SU-DHL-6 (cell line): ENCODE data around the gene AJM1.
"Not testable (repeated sequence)": the region's sequence is repeated elsewhere in the genome, so short reads cannot be mapped to it uniquely, and the experiment has no call there.

Experiments used
- H2AFZ ChIP-seq: fragments of 200-600 bp; sonication (generic); 2 replicates; pipeline ENCODE4 v1.6.1; 2014; ENCODE audit warnings: low read depth, mild to moderate bottlenecking, moderate library complexity, mixed read lengths, antibody characterized with exemption, low read length; ENCODE audit not compliant: severe bottlenecking
- H3F3A ChIP-seq: fragments of 200-600 bp; shearing (Covaris generic); 2 replicates; pipeline ENCODE4 v1.6.0; 2016; ENCODE audit warnings: antibody characterized with exemption, mild to moderate bottlenecking; ENCODE audit not compliant: insufficient read depth
- H3K27ac ChIP-seq: fragments of 200-600 bp; sonication (generic); 2 replicates; pipeline ENCODE4 v1.5.1; 2016; ENCODE audit warnings: low read depth, mild to moderate bottlenecking, low read length, moderate library complexity, mixed read lengths
- H3K27me3 ChIP-seq: fragments of 200-600 bp; sonication (generic), shearing (Covaris generic); 2 replicates; pipeline ENCODE4 v1.6.0; 2014; ENCODE audit warnings: mild to moderate bottlenecking, low read length
- H3K36me3 ChIP-seq: fragments of 200-600 bp; sonication (generic); 2 replicates; pipeline ENCODE4 v1.6.1; 2014; ENCODE audit warnings: mild to moderate bottlenecking, low read length, mixed read lengths
- H3K4me2 ChIP-seq: fragments of 300-600, 200-600 bp; shearing (Covaris generic), sonication (generic); 2 replicates; pipeline ENCODE4 v1.6.0; 2014; ENCODE audit warnings: low read length, low read depth, mild to moderate bottlenecking; ENCODE audit not compliant: poor library complexity, severe bottlenecking
- H3K4me3 ChIP-seq: fragments of 200-600 bp; sonication (generic); 2 replicates; pipeline ENCODE4 v1.5.1; 2014; ENCODE audit warnings: antibody characterized with exemption, low read length, mild to moderate bottlenecking, mixed read lengths; ENCODE audit not compliant: insufficient read depth, poor library complexity, severe bottlenecking
- H3K79me2 ChIP-seq: fragments of 200-600 bp; sonication (generic); 2 replicates; pipeline ENCODE4 v1.6.1; 2014; ENCODE audit warnings: mild to moderate bottlenecking, low read length, moderate library complexity; ENCODE audit not compliant: insufficient read depth
- H3K9ac ChIP-seq: fragments of 200-600 bp; sonication (generic); 2 replicates; pipeline ENCODE4 v1.7.0; 2014; ENCODE audit warnings: mild to moderate bottlenecking, low read length
- H3K9me2 ChIP-seq: fragments of 200-600 bp; sonication (generic); replicated peaks from 2 replicates; pipeline ENCODE4 v1.6.1; 2014; ENCODE audit warnings: low read length; ENCODE audit not compliant: insufficient read depth
- H3K9me3 ChIP-seq: fragments of 200-600 bp; sonication (generic); 2 replicates; pipeline ENCODE4 v1.6.1; 2014; ENCODE audit warnings: low read length, mixed read lengths; ENCODE audit not compliant: insufficient read depth
- H4K20me1 ChIP-seq: fragments of 200-600 bp; sonication (generic); 2 replicates; pipeline ENCODE4 v1.6.1; 2014; ENCODE audit warnings: low read depth, mild to moderate bottlenecking, antibody characterized with exemption, low read length, moderate library complexity, mixed read lengths
- EZH2phosphoT487 ChIP-seq: fragments of 200-600 bp; sonication (generic), shearing (Covaris generic); conservative IDR thresholded peaks from 2 replicates; pipeline ENCODE4 v1.6.1; 2018; ENCODE audit warnings: mild to moderate bottlenecking, antibody characterized with exemption, low read length, moderate library complexity, mixed read lengths
- TF ChIP-seq, protein P1 (sequence below): fragments of 200-600 bp; sonication (generic); IDR thresholded peaks from one replicate; pipeline ENCODE4 v1.5.1; 2017; ENCODE audit warnings: antibody characterized with exemption, mild to moderate bottlenecking, low read length, moderate library complexity; ENCODE audit not compliant: insufficient read depth, poor library complexity, severe bottlenecking

The AJM1 gene

GRCh38 chr9:136799079-136799853, 43.0 kb upstream of the AJM1 start:
- no peaks in the 10 kb centered on the region for H3K79me2 ChIP-seq
- no peaks in the 10 kb centered on the region for H3K9me2 ChIP-seq
- no peak overlapping the region for H3K27ac ChIP-seq
- H3K4me2 ChIP-seq = peak overlapping the region; percentile 57
- no peaks in the 10 kb centered on the region for H3K9me3 ChIP-seq
- H3K36me3 ChIP-seq = no peaks in the 10 kb centered on the region
- no peak overlapping the region for H3K4me3 ChIP-seq
- no peaks in the 10 kb centered on the region for H3F3A ChIP-seq
- H4K20me1 ChIP-seq = no peaks in the 10 kb centered on the region
- H3K9ac ChIP-seq = no peak overlapping the region
- no peak overlapping the region for H2AFZ ChIP-seq
- H3K27me3 ChIP-seq = no peaks in the 10 kb centered on the region
- TF ChIP-seq, protein P1, sequence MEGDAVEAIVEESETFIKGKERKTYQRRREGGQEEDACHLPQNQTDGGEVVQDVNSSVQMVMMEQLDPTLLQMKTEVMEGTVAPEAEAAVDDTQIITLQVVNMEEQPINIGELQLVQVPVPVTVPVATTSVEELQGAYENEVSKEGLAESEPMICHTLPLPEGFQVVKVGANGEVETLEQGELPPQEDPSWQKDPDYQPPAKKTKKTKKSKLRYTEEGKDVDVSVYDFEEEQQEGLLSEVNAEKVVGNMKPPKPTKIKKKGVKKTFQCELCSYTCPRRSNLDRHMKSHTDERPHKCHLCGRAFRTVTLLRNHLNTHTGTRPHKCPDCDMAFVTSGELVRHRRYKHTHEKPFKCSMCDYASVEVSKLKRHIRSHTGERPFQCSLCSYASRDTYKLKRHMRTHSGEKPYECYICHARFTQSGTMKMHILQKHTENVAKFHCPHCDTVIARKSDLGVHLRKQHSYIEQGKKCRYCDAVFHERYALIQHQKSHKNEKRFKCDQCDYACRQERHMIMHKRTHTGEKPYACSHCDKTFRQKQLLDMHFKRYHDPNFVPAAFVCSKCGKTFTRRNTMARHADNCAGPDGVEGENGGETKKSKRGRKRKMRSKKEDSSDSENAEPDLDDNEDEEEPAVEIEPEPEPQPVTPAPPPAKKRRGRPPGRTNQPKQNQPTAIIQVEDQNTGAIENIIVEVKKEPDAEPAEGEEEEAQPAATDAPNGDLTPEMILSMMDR = no peak
- TF ChIP-seq EZH2phosphoT487 = no peak

GRCh38 chr9:136799854-136800657, 42.2 kb upstream of the AJM1 start:
- H3K4me3 ChIP-seq = peak overlapping the region; percentile 38
- H3K9me3 ChIP-seq = no peaks in the 10 kb centered on the region
- no peaks in the 10 kb centered on the region for H3K79me2 ChIP-seq
- no peaks in the 10 kb centered on the region for H3K27me3 ChIP-seq
- peak overlapping the region; percentile 11; the same call in 1 of the 2 replicates for H3K9ac ChIP-seq
- no peaks in the 10 kb centered on the region for H3K36me3 ChIP-seq
- no peak for TF ChIP-seq EZH2phosphoT487
- H3K27ac ChIP-seq = no peak overlapping the region
- H3F3A ChIP-seq = no peaks in the 10 kb centered on the region
- H3K9me2 ChIP-seq = no peaks in the 10 kb centered on the region
- peak overlapping the region; percentile 57 for H3K4me2 ChIP-seq
- H4K20me1 ChIP-seq = no peaks in the 10 kb centered on the region
- no peak overlapping the region for H2AFZ ChIP-seq

GRCh38 chr9:136802321-136802720, 40.0 kb upstream of the AJM1 start:
- H3K4me2 ChIP-seq = no peak overlapping the region
- no peak overlapping the region for H3K27ac ChIP-seq
- no peak overlapping the region for H3K4me3 ChIP-seq
- 0 out of 2 replicates have a peak, but pooled peaks cover 4% of the 10 kb centered on the region for H3K79me2 ChIP-seq
- H3K9me3 ChIP-seq = no peaks in the 10 kb centered on the region
- no peaks in the 10 kb centered on the region for H4K20me1 ChIP-seq
- no peak for TF ChIP-seq EZH2phosphoT487
- TF ChIP-seq, protein P1 = no peak
- H3K9me2 ChIP-seq = no peaks in the 10 kb centered on the region
- no peak overlapping the region for H2AFZ ChIP-seq
- no peaks in the 10 kb centered on the region for H3K27me3 ChIP-seq
- no peaks in the 10 kb centered on the region for H3F3A ChIP-seq
- H3K36me3 ChIP-seq = no peaks in the 10 kb centered on the region
- no peak overlapping the region for H3K9ac ChIP-seq

DNA sequence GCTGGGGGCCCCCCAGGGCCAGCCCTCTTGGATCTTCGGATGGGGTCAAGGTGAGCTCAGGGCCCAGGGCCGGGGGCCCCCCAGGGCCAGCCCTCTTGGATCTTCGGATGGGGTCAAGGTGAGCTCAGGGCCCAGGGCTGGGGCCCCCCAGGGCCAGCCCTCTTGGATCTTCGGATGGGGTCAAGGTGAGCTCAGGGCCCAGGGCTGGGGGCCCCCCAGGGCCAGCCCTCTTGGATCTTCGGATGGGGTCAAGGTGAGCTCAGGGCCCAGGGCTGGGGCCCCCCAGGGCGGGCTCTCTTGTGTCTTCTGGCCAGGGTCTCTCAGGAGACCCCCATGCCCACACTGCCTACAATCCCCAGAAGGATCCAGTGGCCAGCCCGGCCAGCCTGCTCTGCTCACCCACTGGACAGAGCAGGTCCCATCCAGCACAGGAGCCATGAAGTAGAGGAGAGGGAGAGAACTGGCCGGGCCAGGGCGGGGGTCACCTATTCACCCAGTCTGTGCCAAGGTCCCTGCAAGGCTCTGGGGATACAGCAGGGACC, 39.2 kb upstream of the AJM1 start:
- not testable (repeated sequence) for H2AFZ ChIP-seq, H3F3A ChIP-seq, H3K27ac ChIP-seq

More for the DNA sequence above, 39.2 kb upstream of the AJM1 start:
- not testable (repeated sequence) for H4K20me1 ChIP-seq, H3K4me2 ChIP-seq, H3K9me3 ChIP-seq, H3K9ac ChIP-seq, H3K4me3 ChIP-seq, H3K79me2 ChIP-seq, H3K9me2 ChIP-seq, H3K36me3 ChIP-seq, H3K27me3 ChIP-seq
